MCF 10A (cell line): ENCODE measurements around the gene JCAD. TPM values are rescaled to one million over a fixed set of nuclear protein-coding genes. Genes with fewer than 3 reads are reported as not detected.

ENCODE experiments used
- BruUV-seq: library from RNA; stranded (reverse); fragments of 400-500 nt; replicated peaks from 2 replicates; lab custom pipeline; 2021; lab: Mats Ljungman, UMichigan
- CTCF ChIA-PET: fragments of 300-600 bp; sonication (Branson Sonifier 250); formaldehyde crosslinking; extraction: SDS; loops from one replicate; lab custom pipeline; 2021; ENCODE audit warnings: antibody characterized with exemption, inconsistent platforms; lab: Yijun Ruan, JAX
- POLR2A ChIA-PET: fragments of 300-600, 350-650 bp; sonication (Branson Sonifier 250); formaldehyde crosslinking; extraction: SDS; loops from one replicate; lab custom pipeline; 2020; ENCODE audit warnings: antibody characterized with exemption, inconsistent platforms; lab: Yijun Ruan, JAX
- DNase-seq: peaks from one replicate; pipeline ENCODE4 v3.0.0-alpha.2; 2018; ENCODE audit not compliant: unreplicated experiment
- H3K27ac Mint-ChIP-seq: one replicate; pipeline ENCODE4 v1.8.0; 2022; ENCODE audit warnings: mild to moderate bottlenecking, low read depth, mixed read lengths; ENCODE audit not compliant: unreplicated experiment
- H3K27me3 Mint-ChIP-seq: one replicate; pipeline ENCODE4 v1.8.0; 2022; ENCODE audit warnings: mixed read lengths; ENCODE audit not compliant: insufficient read depth, unreplicated experiment
- H3K36me3 Mint-ChIP-seq: one replicate; pipeline ENCODE4 v1.8.0; 2022; ENCODE audit warnings: mild to moderate bottlenecking, moderate library complexity, mixed read lengths; ENCODE audit not compliant: insufficient read depth, unreplicated experiment
- H3K4me1 Mint-ChIP-seq: one replicate; pipeline ENCODE4 v1.8.0; 2022; ENCODE audit warnings: mixed read lengths; ENCODE audit not compliant: insufficient read depth, unreplicated experiment
- H3K4me3 Mint-ChIP-seq: one replicate; pipeline ENCODE4 v1.8.0; 2022; ENCODE audit warnings: mild to moderate bottlenecking, moderate library complexity, mixed read lengths; ENCODE audit not compliant: unreplicated experiment
- H3K9me3 Mint-ChIP-seq: one replicate; pipeline ENCODE4 v1.8.0; 2022; ENCODE audit warnings: mixed read lengths; ENCODE audit not compliant: unreplicated experiment
- intact Hi-C: fragments of 100-400 bp; cut with micrococcal nuclease; formaldehyde crosslinking; loops from 2 replicates; pipeline ENCODE4 v1.14.1; 2022
- total RNA-seq: library from RNA; stranded (reverse); gene quantifications from 2 replicates; pipeline ENCODE4 v1.2.3, GENCODE V29; 2022
- TF ChIP-seq, protein P1 (sequence below): fragments of 200-600 bp; IDR thresholded peaks from one replicate; pipeline ENCODE4 v1.8.0; 2022; ENCODE audit warnings: antibody characterized with exemption, mild to moderate bottlenecking; ENCODE audit not compliant: unreplicated experiment

JCAD gene
- total RNA-seq, 1 experiment from 2014 or later, result 0.26 TPM

DNA sequence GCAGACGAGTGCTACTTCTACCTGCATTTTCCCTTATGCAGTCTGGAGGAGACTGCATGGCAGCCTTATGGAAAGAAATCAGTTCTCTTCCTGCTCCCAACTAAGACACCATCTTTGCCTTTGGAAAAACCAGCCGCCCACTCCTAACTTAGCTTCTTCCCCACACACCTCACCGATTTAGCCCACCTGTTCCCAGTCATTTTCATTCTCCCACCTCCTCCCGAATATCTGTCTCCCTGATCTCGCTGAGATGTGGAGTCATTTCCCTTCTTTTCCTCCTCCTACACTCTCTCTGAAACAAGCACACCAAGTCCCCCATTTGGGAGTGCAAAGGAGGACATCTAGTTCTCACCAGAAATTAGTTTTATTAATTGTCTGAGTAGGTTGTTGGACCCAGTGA, 35.2 kb upstream of the JCAD start:
- Mint-ChIP-seq H3K4me1 (peaks cover 2% of the 10 kb centered on the region), H3K27me3 (no peaks in the 10 kb centered on the region), H3K36me3 (no peaks in the 10 kb centered on the region), H3K4me3 (no peak overlapping the region), H3K27ac (no peak overlapping the region), H3K9me3 (no peaks in the 10 kb centered on the region)
- intact Hi-C loops, result no loop called here
- TF ChIP-seq, protein P1, sequence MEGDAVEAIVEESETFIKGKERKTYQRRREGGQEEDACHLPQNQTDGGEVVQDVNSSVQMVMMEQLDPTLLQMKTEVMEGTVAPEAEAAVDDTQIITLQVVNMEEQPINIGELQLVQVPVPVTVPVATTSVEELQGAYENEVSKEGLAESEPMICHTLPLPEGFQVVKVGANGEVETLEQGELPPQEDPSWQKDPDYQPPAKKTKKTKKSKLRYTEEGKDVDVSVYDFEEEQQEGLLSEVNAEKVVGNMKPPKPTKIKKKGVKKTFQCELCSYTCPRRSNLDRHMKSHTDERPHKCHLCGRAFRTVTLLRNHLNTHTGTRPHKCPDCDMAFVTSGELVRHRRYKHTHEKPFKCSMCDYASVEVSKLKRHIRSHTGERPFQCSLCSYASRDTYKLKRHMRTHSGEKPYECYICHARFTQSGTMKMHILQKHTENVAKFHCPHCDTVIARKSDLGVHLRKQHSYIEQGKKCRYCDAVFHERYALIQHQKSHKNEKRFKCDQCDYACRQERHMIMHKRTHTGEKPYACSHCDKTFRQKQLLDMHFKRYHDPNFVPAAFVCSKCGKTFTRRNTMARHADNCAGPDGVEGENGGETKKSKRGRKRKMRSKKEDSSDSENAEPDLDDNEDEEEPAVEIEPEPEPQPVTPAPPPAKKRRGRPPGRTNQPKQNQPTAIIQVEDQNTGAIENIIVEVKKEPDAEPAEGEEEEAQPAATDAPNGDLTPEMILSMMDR, result no peak
- BruUV-seq, result no TSS peak
- no peak for DNase-seq
- CTCF ChIA-PET, result no interaction called here
- POLR2A ChIA-PET, result no interaction called here

DNA sequence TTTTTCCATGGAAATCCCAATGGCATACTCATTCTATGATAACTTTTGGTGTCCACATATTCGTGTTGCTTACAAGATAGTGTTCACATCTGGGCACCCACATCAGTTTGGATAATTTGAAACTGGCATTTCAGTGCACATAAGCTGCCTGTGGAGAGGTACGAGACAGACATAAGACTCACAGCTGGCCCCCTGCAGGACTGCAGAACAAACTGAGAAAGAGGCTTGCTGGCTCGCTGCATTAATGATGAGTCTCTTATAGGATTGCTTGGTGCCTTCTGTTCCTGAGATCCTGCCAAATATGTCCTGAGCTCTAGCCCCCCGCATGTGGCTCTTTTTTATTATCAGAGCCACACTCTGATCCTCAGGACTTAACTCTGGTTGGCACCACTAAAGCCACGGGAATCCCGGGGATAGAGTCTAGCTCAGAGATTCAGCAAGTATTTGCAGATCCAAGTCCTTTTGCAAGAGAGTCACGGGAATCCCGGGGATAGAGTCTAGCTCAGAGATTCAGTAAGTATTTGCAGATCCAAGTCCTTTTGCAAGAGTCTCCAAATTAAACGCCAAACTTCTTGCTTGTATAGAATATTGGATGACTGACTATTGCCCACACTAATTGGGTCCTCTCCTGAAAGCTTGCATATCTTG, 34.0 kb upstream of the JCAD start:
- no peaks in the 10 kb centered on the region for H3K27me3 Mint-ChIP-seq
- DNase-seq, result no peak
- ChIA-PET CTCF (no interaction called here), POLR2A (no interaction called here)
- intact Hi-C loops, result no loop called here
- BruUV-seq, result no TSS peak
- no peaks in the 10 kb centered on the region for H3K4me1 Mint-ChIP-seq
- H3K27ac Mint-ChIP-seq, result no peak overlapping the region
- H3K36me3 Mint-ChIP-seq, result no peaks in the 10 kb centered on the region
- TF ChIP-seq, protein P1, result no peak
- no peak overlapping the region for H3K4me3 Mint-ChIP-seq
- no peaks in the 10 kb centered on the region for H3K9me3 Mint-ChIP-seq

DNA sequence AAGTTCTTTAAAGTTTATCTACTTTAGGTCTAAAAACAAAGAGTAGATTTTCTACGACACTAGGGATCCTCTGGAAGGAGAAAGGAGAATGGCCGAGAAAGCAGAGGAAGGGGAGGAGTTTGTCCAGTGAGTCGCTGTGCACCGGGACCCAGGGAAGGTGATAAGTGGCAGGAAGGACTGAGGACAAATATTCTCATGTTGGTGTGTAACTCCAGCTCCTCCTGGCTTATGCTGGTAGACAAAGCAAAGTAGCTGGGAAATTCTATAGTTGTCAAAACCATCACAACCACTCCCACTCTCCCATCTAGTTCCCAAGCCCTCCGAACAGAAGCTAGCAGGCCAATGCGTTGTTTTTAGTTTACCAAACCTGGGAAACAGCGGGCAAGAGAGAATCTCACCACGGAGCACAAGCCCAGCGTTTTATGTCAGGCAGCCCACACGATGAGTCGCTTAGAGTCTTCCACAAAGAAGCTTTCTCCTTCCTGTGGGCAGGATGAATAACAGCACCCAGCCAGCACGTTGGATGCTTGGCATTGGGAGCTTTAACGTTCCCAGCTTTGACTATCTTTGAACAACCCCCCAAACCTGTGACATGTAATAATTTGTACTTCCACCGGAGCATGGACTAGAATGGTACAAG, 32.9 kb upstream of the JCAD start:
- ChIA-PET CTCF (interaction anchor here (0.6 kb wide), 3 partner anchors 23 to 313 kb away, joined by 3 to 4 read pairs (median 3); partner anchors contain the start of gene MTPAP), POLR2A (no interaction called here)
- TF ChIP-seq, protein P1, result no peak
- peak; percentile 47 for DNase-seq
- H3K27ac Mint-ChIP-seq, result no peak overlapping the region
- H3K4me1 Mint-ChIP-seq, result no peaks in the 10 kb centered on the region
- H3K4me3 Mint-ChIP-seq, result no peak overlapping the region
- H3K9me3 Mint-ChIP-seq, result no peaks in the 10 kb centered on the region
- no peaks in the 10 kb centered on the region for H3K36me3 Mint-ChIP-seq
- intact Hi-C loops, result no loop called here
- no peaks in the 10 kb centered on the region for H3K27me3 Mint-ChIP-seq
- no TSS peak for BruUV-seq

DNA sequence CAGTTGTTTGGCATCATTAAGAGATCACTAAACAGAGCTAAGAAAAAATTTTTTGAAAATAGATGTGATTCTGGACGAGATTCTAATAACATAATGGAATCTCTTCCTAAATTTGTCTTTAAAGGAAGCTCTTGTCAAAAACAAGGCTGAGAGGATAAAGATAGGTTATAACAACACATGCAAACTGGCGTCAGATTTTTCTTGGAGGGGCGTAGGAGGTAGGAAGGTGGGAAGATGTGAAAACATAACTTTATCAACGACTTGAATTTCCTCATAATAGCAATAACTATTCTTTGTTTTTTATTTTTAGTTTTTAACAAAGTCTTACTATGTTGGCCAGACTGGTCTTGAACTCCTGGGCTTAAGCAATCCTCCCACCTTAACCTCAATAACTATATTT, 31.8 kb upstream of the JCAD start:
- DNase-seq, result no peak
- Mint-ChIP-seq H3K9me3 (no peaks in the 10 kb centered on the region), H3K4me3 (no peak overlapping the region), H3K4me1 (no peaks in the 10 kb centered on the region), H3K27ac (no peak overlapping the region), H3K27me3 (no peaks in the 10 kb centered on the region), H3K36me3 (no peaks in the 10 kb centered on the region)
- intact Hi-C loops, result no loop called here
- ChIA-PET POLR2A (no interaction called here), CTCF (no interaction called here)
- no TSS peak for BruUV-seq
- TF ChIP-seq, protein P1, result no peak
